ENCODE data around the gene DCTPP1.

Gene DCTPP1

DNA sequence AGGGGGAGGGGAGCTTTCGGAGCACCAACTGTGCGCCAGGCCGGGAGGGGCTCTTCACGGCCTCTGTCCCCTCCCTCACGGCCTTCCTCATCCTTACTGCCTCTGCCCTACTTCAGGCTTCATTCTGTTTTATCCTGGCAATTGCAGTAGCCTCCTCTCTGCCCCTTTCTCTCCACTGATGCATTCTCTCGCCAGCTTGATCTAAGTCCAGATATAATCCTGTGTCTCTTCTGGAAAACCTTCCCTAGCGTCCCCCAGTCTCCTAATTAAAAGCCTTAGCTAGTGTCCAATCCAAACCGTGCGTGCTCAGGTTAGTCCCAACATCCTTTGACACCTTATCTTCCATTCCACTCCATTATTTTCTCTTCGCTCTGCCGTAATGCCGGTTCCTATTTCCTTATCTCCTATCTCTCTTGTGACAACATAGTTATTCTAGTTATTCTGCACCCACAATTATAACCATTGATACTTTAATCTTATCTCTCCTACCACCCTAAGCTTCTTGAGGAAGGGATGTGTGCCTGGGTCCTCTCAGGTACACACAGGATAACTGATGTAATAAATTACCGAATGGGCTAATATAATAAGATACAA, 33.7 kb downstream of the DCTPP1 start:
- no peaks in the 10 kb centered on the region for H3K9me3 ChIP-seq (ENCODE audit: insufficient read depth, low read depth, low read length)
- peaks cover 3% of the 10 kb centered on the region; the same call in 1 of the 2 replicates for H3K4me1 ChIP-seq (ENCODE audit: insufficient read depth, low read length)
- peak overlapping the region; percentile 89 for H3K4me3 ChIP-seq (ENCODE audit: low read length)
- no peaks in the 10 kb centered on the region for H3K27me3 ChIP-seq (ENCODE audit: insufficient read depth, low read length)
- H3K27ac ChIP-seq (ENCODE audit: low read length), result peak overlapping the region; percentile 32
- H3K36me3 ChIP-seq (ENCODE audit: insufficient read depth, low read depth, low read length), result peaks cover 33% of the 10 kb centered on the region
- H3K9ac ChIP-seq (ENCODE audit: low read depth, low read length), result peak overlapping the region; percentile 99

DNA sequence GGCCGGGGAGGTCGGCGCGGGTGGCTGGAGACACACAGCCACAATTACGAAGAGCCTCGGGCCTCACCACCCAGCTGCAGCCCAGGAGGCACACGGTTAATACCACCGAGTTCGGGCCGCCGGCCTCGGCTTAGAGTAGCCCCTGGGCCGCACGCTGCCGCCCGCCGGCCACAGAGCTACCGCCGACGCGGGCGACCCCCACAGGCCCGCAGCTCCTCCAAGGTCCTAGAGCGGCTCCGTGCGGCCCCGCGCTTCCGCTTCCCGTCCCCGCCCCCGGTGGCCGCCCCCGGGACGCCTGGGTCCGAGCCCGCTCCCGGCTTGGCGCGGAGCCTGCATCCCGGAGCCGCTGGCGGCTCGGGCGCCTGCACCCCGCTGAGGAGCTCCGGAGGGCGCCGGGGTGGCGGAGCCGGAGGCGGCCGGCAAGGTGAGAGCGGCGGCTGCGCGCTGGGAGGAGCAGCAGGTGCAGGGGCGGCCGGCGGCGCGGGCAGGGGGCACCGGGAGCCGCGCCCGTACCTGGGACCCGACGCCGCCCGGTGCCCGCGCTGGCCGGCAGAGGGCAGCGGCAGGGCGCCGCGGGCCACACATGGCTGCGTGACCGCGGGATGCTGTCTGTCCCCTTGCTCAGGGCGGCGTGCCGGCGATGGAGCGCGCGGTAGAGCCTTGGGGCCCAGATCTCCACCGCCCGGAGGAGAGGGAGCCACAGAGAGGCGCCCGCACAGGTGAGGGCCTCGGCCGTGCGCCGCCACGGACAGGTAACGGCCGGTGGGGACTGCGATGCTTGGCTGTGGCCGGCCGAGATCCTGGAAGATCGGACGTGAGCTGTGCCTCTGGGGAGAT, 34.5 kb downstream of the DCTPP1 start, which contains the start of gene ZNF48:
Gene ZNF48 (plus strand): TSS at position 266 of the 837 bp plus-strand sequence. CDS start 375 bp downstream, at position 641.
- peaks cover 33% of the 10 kb centered on the region for H3K36me3 ChIP-seq (ENCODE audit: insufficient read depth, low read depth, low read length)
- H3K27ac ChIP-seq (ENCODE audit: low read length), result peak within 1 kb of the TSS; percentile 89
- H3K9me3 ChIP-seq (ENCODE audit: insufficient read depth, low read depth, low read length), result no peaks in the 10 kb centered on the region
- peak within 1 kb of the TSS; percentile 89 for H3K4me3 ChIP-seq (ENCODE audit: low read length)
- H3K27me3 ChIP-seq (ENCODE audit: insufficient read depth, low read length), result no peaks in the 10 kb centered on the region
- H3K9ac ChIP-seq (ENCODE audit: low read depth, low read length), result peak within 1 kb of the TSS; percentile 99
- peaks cover 3% of the 10 kb centered on the region; the same call in 1 of the 2 replicates for H3K4me1 ChIP-seq (ENCODE audit: insufficient read depth, low read length)

DNA sequence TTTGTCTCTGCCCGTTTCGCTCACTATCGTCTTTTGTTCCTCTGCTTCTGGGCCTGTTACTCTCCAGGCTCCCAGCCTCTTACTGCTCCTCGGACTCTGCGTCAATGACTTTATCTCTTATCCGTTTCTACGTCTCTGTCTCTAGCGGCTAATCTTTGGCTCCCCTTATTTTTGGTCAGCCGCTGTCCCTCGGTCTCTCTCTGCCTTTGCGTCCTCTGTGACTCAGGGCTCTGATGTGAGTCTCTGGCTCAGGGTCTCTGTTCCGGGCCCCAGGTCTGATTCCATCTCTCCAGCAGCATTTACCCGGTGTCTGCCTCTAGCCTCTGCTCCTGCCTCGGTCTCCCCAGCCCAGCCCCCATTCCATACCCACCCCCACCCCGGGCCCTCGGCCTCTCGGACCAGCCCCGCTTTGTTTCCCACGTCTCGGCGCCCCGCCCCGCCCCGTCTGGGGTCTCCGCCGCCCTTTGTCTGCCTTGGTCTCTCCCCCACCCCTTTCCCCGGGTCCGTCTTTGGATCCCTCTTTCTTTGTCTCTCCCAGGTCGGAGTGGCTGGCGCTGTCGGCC, 35.2 kb downstream of the DCTPP1 start:
- no peaks in the 10 kb centered on the region for H3K27me3 ChIP-seq (ENCODE audit: insufficient read depth, low read length)
- no peaks in the 10 kb centered on the region for H3K9me3 ChIP-seq (ENCODE audit: insufficient read depth, low read depth, low read length)
- peak overlapping the region; percentile 89 for H3K27ac ChIP-seq (ENCODE audit: low read length)
- peak overlapping the region; percentile 99 for H3K9ac ChIP-seq (ENCODE audit: low read depth, low read length)
- H3K36me3 ChIP-seq (ENCODE audit: insufficient read depth, low read depth, low read length), result peaks cover 33% of the 10 kb centered on the region
- H3K4me1 ChIP-seq (ENCODE audit: insufficient read depth, low read length), result peaks cover 3% of the 10 kb centered on the region; the same call in 1 of the 2 replicates
- H3K4me3 ChIP-seq (ENCODE audit: low read length), result peak overlapping the region; percentile 89

DNA sequence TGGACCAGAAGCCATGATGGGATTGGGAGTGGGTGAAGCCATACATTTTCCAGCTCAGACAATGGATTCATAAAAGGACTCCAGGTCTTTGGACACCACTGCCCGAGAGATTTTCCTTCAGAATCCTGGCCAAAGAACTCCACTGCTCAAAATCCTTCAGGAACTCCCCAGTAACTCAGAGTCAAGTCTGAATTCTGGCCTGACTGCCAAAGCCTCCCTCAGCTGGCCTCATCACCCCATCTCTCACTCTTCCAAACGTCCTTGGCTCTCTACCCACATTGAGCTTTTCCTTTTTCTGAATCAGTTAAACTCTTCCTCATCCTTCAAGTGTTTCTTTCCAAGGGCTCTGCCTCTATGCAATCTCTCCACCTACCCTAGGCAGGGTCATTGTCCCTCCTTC, 46.3 kb downstream of the DCTPP1 start:
- Histone ChIP-seq H3K4me3 (ENCODE audit: low read length) (no peak overlapping the region), H3K9ac (ENCODE audit: low read depth, low read length) (no peak overlapping the region), H3K9me3 (ENCODE audit: insufficient read depth, low read depth, low read length) (no peaks in the 10 kb centered on the region), H3K36me3 (ENCODE audit: insufficient read depth, low read depth, low read length) (0 out of 2 replicates have a peak, but pooled peaks cover 4% of the 10 kb centered on the region), H3K27me3 (ENCODE audit: insufficient read depth, low read length) (no peaks in the 10 kb centered on the region), H3K4me1 (ENCODE audit: insufficient read depth, low read length) (no peaks in the 10 kb centered on the region), H3K27ac (ENCODE audit: low read length) (no peak overlapping the region)

DNA sequence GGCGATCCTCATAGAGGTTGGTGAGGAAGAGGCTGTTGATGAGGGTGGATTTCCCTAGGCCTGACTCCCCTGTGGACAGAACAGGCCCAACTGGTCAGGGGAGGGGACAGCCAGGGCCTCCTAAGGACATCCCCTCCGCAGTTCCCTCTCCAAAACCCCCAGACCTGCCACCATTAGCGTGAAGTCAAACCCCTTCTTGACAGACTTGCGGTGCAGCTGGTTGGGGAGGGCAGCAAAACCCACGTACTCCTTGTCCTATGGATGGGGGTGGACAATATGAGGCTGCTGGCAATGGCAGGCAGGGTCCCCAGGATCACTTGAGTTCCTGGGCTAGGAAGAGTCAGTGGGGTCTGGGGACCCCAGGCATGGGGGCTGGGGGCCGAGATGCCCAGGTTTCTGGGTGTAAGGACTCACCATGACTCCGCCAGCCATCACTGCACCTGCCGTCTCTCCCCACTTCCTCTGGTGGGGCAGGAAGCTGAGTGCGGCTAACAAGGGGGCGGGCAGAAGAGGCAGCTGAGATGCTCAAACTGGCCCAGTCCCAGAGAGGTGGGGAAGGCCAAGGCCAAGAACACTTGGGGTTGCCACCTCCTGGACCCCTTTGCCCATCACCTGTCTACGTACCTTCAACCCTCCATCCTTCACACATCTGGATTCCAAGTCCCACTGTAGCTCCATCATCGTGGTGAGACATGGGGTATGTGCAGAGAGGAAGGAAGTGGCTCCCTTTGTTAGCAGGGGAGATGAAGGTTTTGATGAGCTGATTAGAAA, 47.5 kb downstream of the DCTPP1 start, which contains the start of gene SEPTIN1:
Gene SEPTIN1 (minus strand): TSS at position 451 of the 771 bp plus-strand sequence. CDS start 19 bp downstream, at position 432.
- no peak within 1 kb of the TSS for H3K4me3 ChIP-seq (ENCODE audit: low read length)
- no peak within 1 kb of the TSS for H3K27ac ChIP-seq (ENCODE audit: low read length)
- H3K4me1 ChIP-seq (ENCODE audit: insufficient read depth, low read length), result peaks cover 2% of the 10 kb centered on the region
- 0 out of 2 replicates have a peak, but pooled peaks cover 4% of the 10 kb centered on the region for H3K36me3 ChIP-seq (ENCODE audit: insufficient read depth, low read depth, low read length)
- H3K27me3 ChIP-seq (ENCODE audit: insufficient read depth, low read length), result no peaks in the 10 kb centered on the region
- H3K9me3 ChIP-seq (ENCODE audit: insufficient read depth, low read depth, low read length), result no peaks in the 10 kb centered on the region
- no peak within 1 kb of the TSS for H3K9ac ChIP-seq (ENCODE audit: low read depth, low read length)

DNA sequence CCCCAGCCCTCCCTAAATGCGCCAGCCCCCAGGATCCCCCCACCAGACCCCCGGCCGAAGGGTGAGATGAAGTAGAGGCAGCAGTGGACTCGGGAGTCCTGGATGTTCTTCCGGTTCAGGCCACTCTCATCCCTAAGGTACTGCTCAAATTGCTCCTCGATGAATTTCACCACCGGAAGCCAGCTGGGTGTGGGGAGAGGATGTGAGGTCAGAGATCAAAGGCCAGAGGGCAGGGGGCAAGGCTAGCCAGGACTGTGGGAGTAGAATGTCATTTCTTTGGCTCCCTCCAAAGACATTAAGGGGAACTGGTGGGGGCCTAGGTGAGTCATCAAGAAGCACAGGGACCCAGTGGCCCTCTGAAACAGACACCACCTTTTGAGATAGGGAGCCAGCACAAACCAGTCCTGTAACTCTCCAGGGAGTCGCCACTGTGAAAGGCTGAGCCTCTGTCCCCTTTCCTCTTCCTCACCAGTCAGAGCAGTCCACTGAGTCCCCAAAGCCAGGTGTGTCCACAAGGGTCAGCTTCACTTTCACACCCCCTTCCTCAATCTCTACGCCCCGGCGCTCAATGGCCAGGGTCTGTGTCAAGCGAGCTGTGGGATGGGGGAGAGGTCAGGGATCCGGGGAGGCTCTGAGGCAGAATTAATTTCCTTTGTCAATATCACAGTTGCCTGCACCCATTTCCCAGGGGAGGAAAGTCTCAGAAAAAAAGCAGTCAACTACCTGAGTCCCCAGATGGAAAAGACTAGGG, 48.4 kb downstream of the DCTPP1 start:
- Histone ChIP-seq H3K36me3 (ENCODE audit: insufficient read depth, low read depth, low read length) (0 out of 2 replicates have a peak, but pooled peaks cover 4% of the 10 kb centered on the region), H3K27me3 (ENCODE audit: insufficient read depth, low read length) (no peaks in the 10 kb centered on the region), H3K4me3 (ENCODE audit: low read length) (no peak overlapping the region), H3K9me3 (ENCODE audit: insufficient read depth, low read depth, low read length) (no peaks in the 10 kb centered on the region), H3K27ac (ENCODE audit: low read length) (no peak overlapping the region), H3K4me1 (ENCODE audit: insufficient read depth, low read length) (peaks cover 6% of the 10 kb centered on the region), H3K9ac (ENCODE audit: low read depth, low read length) (no peak overlapping the region)

DNA sequence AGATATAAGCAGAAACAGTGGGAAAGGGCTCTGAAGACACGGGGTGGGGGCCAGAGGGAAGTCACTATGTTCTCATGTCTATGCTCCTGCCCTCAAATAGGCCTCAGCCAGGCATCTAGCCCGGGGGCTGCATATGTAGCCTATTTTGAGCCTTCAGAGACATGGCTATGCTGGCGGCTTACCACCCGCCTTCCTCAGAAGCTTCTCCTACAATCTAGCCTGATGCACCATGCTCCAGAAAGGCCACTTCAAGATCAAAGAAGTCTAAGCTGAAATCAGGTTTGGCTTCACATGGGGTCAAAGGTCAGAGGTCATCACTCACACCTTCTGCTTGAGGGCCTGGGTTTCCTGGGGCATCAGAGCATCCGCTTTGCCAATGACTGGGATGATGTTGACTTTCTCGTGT, 49.0 kb downstream of the DCTPP1 start:
- no peak overlapping the region for H3K27ac ChIP-seq (ENCODE audit: low read length)
- H3K4me1 ChIP-seq (ENCODE audit: insufficient read depth, low read length), result peaks cover 6% of the 10 kb centered on the region
- 0 out of 2 replicates have a peak, but pooled peaks cover 4% of the 10 kb centered on the region for H3K36me3 ChIP-seq (ENCODE audit: insufficient read depth, low read depth, low read length)
- H3K4me3 ChIP-seq (ENCODE audit: low read length), result no peak overlapping the region
- no peaks in the 10 kb centered on the region for H3K9me3 ChIP-seq (ENCODE audit: insufficient read depth, low read depth, low read length)
- H3K9ac ChIP-seq (ENCODE audit: low read depth, low read length), result no peak overlapping the region
- H3K27me3 ChIP-seq (ENCODE audit: insufficient read depth, low read length), result no peaks in the 10 kb centered on the region

DNA sequence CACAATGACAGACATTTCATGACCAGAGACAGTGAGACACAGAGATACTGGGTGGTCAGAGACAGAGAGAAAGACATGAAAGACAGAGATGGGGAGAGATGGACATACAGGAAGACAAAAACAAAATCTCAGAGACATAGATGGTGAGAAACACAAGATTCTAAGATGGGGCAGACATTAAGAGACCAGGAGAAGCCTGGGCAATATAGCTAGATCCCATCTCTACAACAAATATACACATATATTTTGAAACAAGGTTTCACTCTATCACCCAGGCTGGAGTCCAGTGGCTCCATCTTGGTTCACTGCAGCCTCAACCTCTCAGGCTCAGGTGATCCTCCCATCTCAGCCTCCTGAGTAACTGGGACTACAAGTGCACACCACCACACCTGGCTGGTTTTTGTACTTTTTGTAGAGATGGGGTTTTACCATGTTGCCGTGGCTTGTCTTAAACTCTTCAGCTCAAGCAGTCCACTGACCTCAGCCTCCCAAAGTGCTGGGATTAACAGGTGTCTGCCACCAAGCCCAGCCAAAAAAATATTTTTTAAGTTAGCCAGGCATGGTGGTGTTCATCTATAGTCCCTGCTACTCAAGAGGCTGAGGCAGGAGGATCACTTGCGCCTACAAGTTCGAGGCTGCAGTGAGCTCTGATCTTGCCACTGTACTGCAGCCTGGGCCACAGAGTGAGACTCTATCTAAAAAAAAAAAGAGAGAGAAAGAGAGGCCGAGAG, 49.6 kb downstream of the DCTPP1 start:
- H3K9ac ChIP-seq (ENCODE audit: low read depth, low read length), result no peak overlapping the region
- peaks cover 6% of the 10 kb centered on the region for H3K4me1 ChIP-seq (ENCODE audit: insufficient read depth, low read length)
- H3K36me3 ChIP-seq (ENCODE audit: insufficient read depth, low read depth, low read length), result 0 out of 2 replicates have a peak, but pooled peaks cover 4% of the 10 kb centered on the region
- H3K9me3 ChIP-seq (ENCODE audit: insufficient read depth, low read depth, low read length), result no peaks in the 10 kb centered on the region
- no peak overlapping the region for H3K4me3 ChIP-seq (ENCODE audit: low read length)
- H3K27me3 ChIP-seq (ENCODE audit: insufficient read depth, low read length), result no peaks in the 10 kb centered on the region
- H3K27ac ChIP-seq (ENCODE audit: low read length), result no peak overlapping the region

DNA sequence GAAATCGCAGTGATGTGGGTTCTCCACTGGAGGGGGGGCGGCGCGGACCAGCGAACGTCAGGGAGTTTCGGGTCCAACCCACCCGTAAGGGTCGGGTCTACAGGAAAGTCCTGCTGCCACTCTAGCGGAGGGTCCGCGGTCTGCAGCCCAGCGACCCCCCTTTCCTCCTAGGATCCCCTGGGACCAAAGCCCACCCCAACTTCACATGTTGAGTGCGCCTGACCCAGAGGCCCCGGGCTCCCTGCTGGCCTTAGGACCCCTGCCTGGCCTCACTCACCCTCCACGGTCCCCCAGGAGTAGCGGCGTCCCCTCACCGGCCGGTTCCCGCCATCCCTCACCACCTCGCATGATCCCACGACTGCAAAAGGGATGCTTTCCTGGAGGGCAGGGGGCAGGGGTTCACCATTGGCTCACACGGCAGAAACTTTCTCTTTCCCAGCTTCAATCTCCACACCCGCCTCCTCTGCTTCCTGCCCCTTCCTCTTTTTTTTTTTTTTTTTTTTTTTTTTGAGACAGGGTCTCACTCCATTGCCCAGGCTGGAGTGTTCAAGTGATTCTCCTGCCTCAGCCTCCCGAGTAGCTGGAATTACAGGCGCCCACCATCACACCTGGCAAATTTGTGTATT, 50.6 kb downstream of the DCTPP1 start:
- Histone ChIP-seq H3K27ac (ENCODE audit: low read length) (no peak overlapping the region), H3K27me3 (ENCODE audit: insufficient read depth, low read length) (no peaks in the 10 kb centered on the region), H3K36me3 (ENCODE audit: insufficient read depth, low read depth, low read length) (0 out of 2 replicates have a peak, but pooled peaks cover 4% of the 10 kb centered on the region), H3K4me1 (ENCODE audit: insufficient read depth, low read length) (peaks cover 6% of the 10 kb centered on the region), H3K9me3 (ENCODE audit: insufficient read depth, low read depth, low read length) (no peaks in the 10 kb centered on the region), H3K4me3 (ENCODE audit: low read length) (peak overlapping the region; percentile 98), H3K9ac (ENCODE audit: low read depth, low read length) (peak overlapping the region; percentile 75; the same call in 1 of the 2 replicates)
